Muscle of leg (tissue), 11 donors: ENCODE results near the gene OR52E2. TPM values are rescaled to one million over a fixed set of nuclear protein-coding genes. Genes with fewer than 3 reads are reported as not detected.

ENCODE experiments used
- DNase-seq: peaks from one replicate; pipeline ENCODE4 v3.0.0; 2013
- H3K27ac ChIP-seq: one replicate; pipeline ENCODE4 v1.5.1; 2013; ENCODE audit warnings: mild to moderate bottlenecking, low read length, control low read depth
- H3K27me3 ChIP-seq: one replicate; pipeline ENCODE4 v1.6.1; 2013; ENCODE audit warnings: low read length; ENCODE audit not compliant: control insufficient read depth, insufficient read depth
- H3K36me3 ChIP-seq: one replicate; pipeline ENCODE4 v1.6.1; 2013; ENCODE audit warnings: low read length; ENCODE audit not compliant: control insufficient read depth, insufficient read depth
- H3K4me1 ChIP-seq: one replicate; pipeline ENCODE4 v1.6.1; 2013; ENCODE audit warnings: low read length; ENCODE audit not compliant: control insufficient read depth, insufficient read depth
- H3K4me3 ChIP-seq: one replicate; pipeline ENCODE4 v1.5.1; 2013; ENCODE audit warnings: low read length, control low read depth
- H3K9me3 ChIP-seq: replicated peaks from 2 replicates; pipeline ENCODE4 v1.6.1; 2013; ENCODE audit warnings: low read depth, low read length; ENCODE audit not compliant: control insufficient read depth
- WGBS: methylation state at CpG from one replicate; pipeline ENCODE4 v1.1.5; 2013; ENCODE audit warnings: missing lambda C conversion rate; ENCODE audit not compliant: insufficient coverage; 5-methylcytosine and 5-hydroxymethylcytosine counted together
- polyA plus RNA-seq, 8 donors: library from polyadenylated mRNA; unstranded; fragments of 120-200 nt; gene quantifications; one replicate each; pipeline versions ENCODE4 v1.2.1 to v1.2.3, GENCODE V29; 2013; ENCODE audit warnings: inconsistent platforms in 1 of 8, low replicate concordance in 1 of 8; ENCODE audit not compliant: insufficient read length in 8 of 8, insufficient read depth in 1 of 8
- total RNA-seq: library from RNA; stranded (reverse); fragments of 120-200 nt; gene quantifications from one replicate; pipeline ENCODE4 v1.2.4, GENCODE V29; 2013

OR52E2 gene
- total and polyA plus RNA-seq, 9 donors: not detected

GRCh38 chr11:5036669-5037068 lies 22.8 kb downstream of the OR52E2 start:
- H3K4me3 ChIP-seq: no peak overlapping the region
- H3K4me1 ChIP-seq: no peaks in the 10 kb centered on the region
- DNase-seq: peak; percentile 4
- no peak overlapping the region for H3K27ac ChIP-seq
- 60% methylated on average over 2 of the region's 2 CpGs for WGBS
- no peaks in the 10 kb centered on the region for H3K36me3 ChIP-seq
- H3K9me3 ChIP-seq: no peaks in the 10 kb centered on the region
- no peaks in the 10 kb centered on the region for H3K27me3 ChIP-seq

- WGBS: 67% methylated on average over 1 of the region's 2 CpGs
- Histone ChIP-seq H3K27ac (no peak overlapping the region), H3K4me1 (no peaks in the 10 kb centered on the region), H3K36me3 (no peaks in the 10 kb centered on the region), H3K9me3 (peaks cover 13% of the 10 kb centered on the region), H3K27me3 (no peaks in the 10 kb centered on the region), H3K4me3 (no peak overlapping the region)
- DNase-seq: no peak
Observed at GRCh38 chr11:5021996-5022395, 37.4 kb downstream of the OR52E2 start.

- no peak for DNase-seq
- Histone ChIP-seq H3K4me3 (no peak overlapping the region), H3K27me3 (no peaks in the 10 kb centered on the region), H3K9me3 (no peaks in the 10 kb centered on the region), H3K27ac (no peak overlapping the region), H3K4me1 (no peaks in the 10 kb centered on the region), H3K36me3 (no peaks in the 10 kb centered on the region)
- WGBS: 100% methylated on average over 1 of the region's 1 CpG
Observed at GRCh38 chr11:5013012-5013411, 46.4 kb downstream of the OR52E2 start.

GRCh38 chr11:5011254-5011653 lies 48.2 kb downstream of the OR52E2 start:
- no CpG with 5 or more reads among the region's 8 CpGs for WGBS
- DNase-seq: no peak
- Histone ChIP-seq H3K9me3 (no peaks in the 10 kb centered on the region), H3K4me3 (no peak overlapping the region), H3K27me3 (no peaks in the 10 kb centered on the region), H3K36me3 (no peaks in the 10 kb centered on the region), H3K4me1 (no peaks in the 10 kb centered on the region), H3K27ac (no peak overlapping the region)

Other genes starting within 250 kb of the OR52E2 start
- gene OR51F2, start 238.3 kb downstream of the OR52E2 start, total RNA-seq: not detected
- gene OR51F2, start 238.3 kb downstream of the OR52E2 start, polyA plus RNA-seq: under 1 TPM in 1 of 8 donors, not detected in 7; 0.10 TPM
- not detected for gene OR51S1, start 210.4 kb downstream of the OR52E2 start, total RNA-seq
- not detected for gene OR51S1, start 210.4 kb downstream of the OR52E2 start, polyA plus RNA-seq
- gene OR51T1, start 177.7 kb downstream of the OR52E2 start, total RNA-seq: not detected
- gene OR51T1, start 177.7 kb downstream of the OR52E2 start, polyA plus RNA-seq: not detected
- not detected for gene OR51A7, start 155.8 kb downstream of the OR52E2 start, total RNA-seq
- not detected for gene OR51A7, start 155.8 kb downstream of the OR52E2 start, polyA plus RNA-seq
- gene OR51G2, start 140.3 kb downstream of the OR52E2 start, total RNA-seq: not detected
- not detected for gene OR51G2, start 140.3 kb downstream of the OR52E2 start, polyA plus RNA-seq
- gene OR51G1, start 135.3 kb downstream of the OR52E2 start, total RNA-seq: not detected
- not detected for gene OR51G1, start 135.3 kb downstream of the OR52E2 start, polyA plus RNA-seq
- gene OR51A4, start 112.0 kb downstream of the OR52E2 start, total RNA-seq: 0.04 TPM
- gene OR51A4, start 112.0 kb downstream of the OR52E2 start, polyA plus RNA-seq: not detected
- gene OR51A2, start 103.9 kb downstream of the OR52E2 start, total RNA-seq: not detected
- not detected for gene OR51A2, start 103.9 kb downstream of the OR52E2 start, polyA plus RNA-seq
- gene OR51L1, start 64.8 kb downstream of the OR52E2 start, total RNA-seq: not detected
- gene OR51L1, start 64.8 kb downstream of the OR52E2 start, polyA plus RNA-seq: under 1 TPM in 2 of 8 donors, not detected in 6; 0.01 to 0.12 TPM
- gene OR52J3, start 13.1 kb downstream of the OR52E2 start, total RNA-seq: not detected
- not detected for gene OR52J3, start 13.1 kb downstream of the OR52E2 start, polyA plus RNA-seq
- not detected for gene OR52E1, start 9.9 kb upstream of the OR52E2 start, total RNA-seq
- not detected for gene OR52E1, start 9.9 kb upstream of the OR52E2 start, polyA plus RNA-seq
- gene OR52A5, start 78.7 kb upstream of the OR52E2 start, total RNA-seq: not detected
- gene OR52A5, start 78.7 kb upstream of the OR52E2 start, polyA plus RNA-seq: not detected
- not detected for gene OR52A1, start 95.1 kb upstream of the OR52E2 start, total RNA-seq
- under 1 TPM in 6 of 8 donors, not detected in 2; 0.01 to 0.03 (median 0.01) TPM for gene OR52A1, start 95.1 kb upstream of the OR52E2 start, polyA plus RNA-seq
- not detected for gene OR51V1, start 141.1 kb upstream of the OR52E2 start, total RNA-seq
- gene OR51V1, start 141.1 kb upstream of the OR52E2 start, polyA plus RNA-seq: not detected
- gene HBB, start 167.4 kb upstream of the OR52E2 start, total RNA-seq: 755 TPM
- gene HBB, start 167.4 kb upstream of the OR52E2 start, polyA plus RNA-seq: 100 to 1,000 TPM; 217 to 965 (median 589) TPM
- not detected for gene HBD, start 174.9 kb upstream of the OR52E2 start, total RNA-seq
- gene HBD, start 174.9 kb upstream of the OR52E2 start, polyA plus RNA-seq: 1 to 10 TPM in 1 of 8 donors, under 1 TPM in 5, not detected in 2; 0.39 to 1.0 (median 0.58) TPM
- gene HBG1, start 190.2 kb upstream of the OR52E2 start, total RNA-seq: 1,078 TPM
- gene HBG1, start 190.2 kb upstream of the OR52E2 start, polyA plus RNA-seq: 1,000 to 10,000 TPM in 2 of 8 donors, 10 to 100 TPM in 6; 12.5 to 3,398 (median 25.4) TPM
- 9,238 TPM for gene HBG2, start 195.2 kb upstream of the OR52E2 start, total RNA-seq
- over 10,000 TPM in 1 of 8 donors, 1,000 to 10,000 TPM in 7; 2,843 to 13,943 (median 6,695) TPM for gene HBG2, start 195.2 kb upstream of the OR52E2 start, polyA plus RNA-seq
- 10.3 TPM for gene HBE1, start 210.3 kb upstream of the OR52E2 start, total RNA-seq
- 10 to 100 TPM in 7 of 8 donors, 1 to 10 TPM in 1; 6.7 to 64.8 (median 19.8) TPM for gene HBE1, start 210.3 kb upstream of the OR52E2 start, polyA plus RNA-seq
- gene OR51B4, start 242.3 kb upstream of the OR52E2 start, total RNA-seq: 0.09 TPM
- under 1 TPM in 2 of 8 donors, not detected in 6; 0.13 to 0.18 TPM for gene OR51B4, start 242.3 kb upstream of the OR52E2 start, polyA plus RNA-seq